GDM1 (cell line): ENCODE data around the gene EDIL3.
"Not testable (repeated sequence)": the region's sequence is repeated elsewhere in the genome, so short reads cannot be mapped to it uniquely, and the experiment has no call there.

Experiments
- DNase-seq: peaks from one replicate; lab custom pipeline; 2025; lab: John Stamatoyannopoulos, UW

The EDIL3 gene

GRCh38 chr5:84168841-84169240, 215.8 kb downstream of the EDIL3 start:
- no peak for DNase-seq

- DNase-seq: no peak
These were observed 221.0 kb downstream of the EDIL3 start for GRCh38 chr5:84163671-84164070.

GRCh38 chr5:84162695-84163094, 222.0 kb downstream of the EDIL3 start:
- no peak for DNase-seq

GRCh38 chr5:84160650-84161049, 224.0 kb downstream of the EDIL3 start:
- DNase-seq: not testable (repeated sequence)

- DNase-seq: no peak
These were observed 235.6 kb downstream of the EDIL3 start for GRCh38 chr5:84149094-84149493.

GRCh38 chr5:84148651-84149050, 236.0 kb downstream of the EDIL3 start:
- no peak for DNase-seq

- DNase-seq: no peak
These were observed 247.1 kb downstream of the EDIL3 start for GRCh38 chr5:84137541-84137940.

- no peak for DNase-seq
These were observed 253.3 kb downstream of the EDIL3 start for GRCh38 chr5:84131372-84131771.

- DNase-seq: no peak
These were observed 254.6 kb downstream of the EDIL3 start for GRCh38 chr5:84130006-84130580.

GRCh38 chr5:84125216-84125615, 259.5 kb downstream of the EDIL3 start:
- no peak for DNase-seq

GRCh38 chr5:84119252-84119651, 265.4 kb downstream of the EDIL3 start:
- DNase-seq: no peak

- DNase-seq: no peak
These were observed 266.1 kb downstream of the EDIL3 start for GRCh38 chr5:84118551-84118950.

GRCh38 chr5:84115727-84116126, 269.0 kb downstream of the EDIL3 start:
- DNase-seq: no peak

- no peak for DNase-seq
These were observed 271.2 kb downstream of the EDIL3 start for GRCh38 chr5:84113246-84114105.

GRCh38 chr5:84092738-84093137, 291.9 kb downstream of the EDIL3 start:
- DNase-seq: no peak

- DNase-seq: no peak
These were observed 293.4 kb downstream of the EDIL3 start for GRCh38 chr5:84091127-84091799.

GRCh38 chr5:84088996-84089395, 295.7 kb downstream of the EDIL3 start:
- DNase-seq: peak; percentile 50

GRCh38 chr5:84086511-84086910, 298.2 kb downstream of the EDIL3 start:
- DNase-seq: no peak

GRCh38 chr5:84085387-84086041, 299.2 kb downstream of the EDIL3 start:
- DNase-seq: no peak

- no peak for DNase-seq
These were observed 303.8 kb downstream of the EDIL3 start for GRCh38 chr5:84080908-84081307.

GRCh38 chr5:84072339-84072738, 312.3 kb downstream of the EDIL3 start:
- DNase-seq: no peak

- DNase-seq: no peak
These were observed 315.0 kb downstream of the EDIL3 start for GRCh38 chr5:84069608-84070179.
